Measurements from ENCODE around the gene BAX. TPM values are rescaled to one million over a fixed set of nuclear protein-coding genes. Genes with fewer than 3 reads are reported as not detected.

BAX gene
- polyA plus RNA-seq, 1 of the 3 experiments (the other 2 are of a cell fraction), result 640 TPM

- TF ChIP-seq USF2 (IDR thresholded peaks at IDR 0.05; ENCODE audit: borderline replicate concordance, low read depth, low read length) (no peak), FOXM1 (IDR thresholded peaks at IDR 0.05; ENCODE audit: low read depth) (no peak), RXRA (IDR thresholded peaks at IDR 0.05; ENCODE audit: borderline replicate concordance, low read depth) (no peak)
Observed at GRCh38 chr19:48905664-48906063, 49.0 kb upstream of the BAX start (continued).

GRCh38 chr19:48906324-48906723 lies 48.4 kb upstream of the BAX start:
- peaks cover 13% of the 10 kb centered on the region for H3K79me2 ChIP-seq (ENCODE audit: insufficient read depth)
- no peaks in the 10 kb centered on the region for H3K9me2 ChIP-seq
- no peak overlapping the region for H3K9ac ChIP-seq
- no peak overlapping the region for H3K4me3 ChIP-seq (ENCODE audit: low read depth in 2 of 2, low read length in 1 of 2)
- no peaks in the 10 kb centered on the region for H3K27me3 ChIP-seq (ENCODE audit: insufficient read depth)
- no peaks in the 10 kb centered on the region for H4K20me1 ChIP-seq (ENCODE audit: insufficient read depth)
- H3K4me2 ChIP-seq, result no peak overlapping the region
- H3K4me1 ChIP-seq (ENCODE audit: control insufficient read depth in 1 of 2, insufficient read depth in 2 of 2, low read depth in 1 of 2, low read length in 1 of 2), result peaks cover 0 to 6% of the 10 kb centered on the region in 2 experiments; a peak in 1 of 4 replicates
- H3F3A ChIP-seq (replicated peaks; ENCODE audit: insufficient read depth), result no peaks in the 10 kb centered on the region
- peaks cover 16 to 34% of the 10 kb centered on the region in 2 experiments for H3K36me3 ChIP-seq (replicated peaks in 1 of 2; ENCODE audit: control insufficient read depth in 1 of 2, insufficient read depth in 2 of 2, low read length in 1 of 2)
- CTCF ChIA-PET, result interaction anchor here (1.1 kb wide), 1 partner anchor 64 kb away, joined by 3 read pairs; no protein-coding TSS in a partner anchor
- TF ChIP-seq SMC3 (IDR thresholded peaks at IDR 0.05; ENCODE audit: low read depth, low read length), result no peak
- TF ChIP-seq FOSL2 (IDR thresholded peaks at IDR 0.05; ENCODE audit: borderline replicate concordance, low read depth), result no peak
- TF ChIP-seq IRF3 (IDR thresholded peaks at IDR 0.05; ENCODE audit: low read depth, low read length), result no peak
- TF ChIP-seq, protein P1, sequence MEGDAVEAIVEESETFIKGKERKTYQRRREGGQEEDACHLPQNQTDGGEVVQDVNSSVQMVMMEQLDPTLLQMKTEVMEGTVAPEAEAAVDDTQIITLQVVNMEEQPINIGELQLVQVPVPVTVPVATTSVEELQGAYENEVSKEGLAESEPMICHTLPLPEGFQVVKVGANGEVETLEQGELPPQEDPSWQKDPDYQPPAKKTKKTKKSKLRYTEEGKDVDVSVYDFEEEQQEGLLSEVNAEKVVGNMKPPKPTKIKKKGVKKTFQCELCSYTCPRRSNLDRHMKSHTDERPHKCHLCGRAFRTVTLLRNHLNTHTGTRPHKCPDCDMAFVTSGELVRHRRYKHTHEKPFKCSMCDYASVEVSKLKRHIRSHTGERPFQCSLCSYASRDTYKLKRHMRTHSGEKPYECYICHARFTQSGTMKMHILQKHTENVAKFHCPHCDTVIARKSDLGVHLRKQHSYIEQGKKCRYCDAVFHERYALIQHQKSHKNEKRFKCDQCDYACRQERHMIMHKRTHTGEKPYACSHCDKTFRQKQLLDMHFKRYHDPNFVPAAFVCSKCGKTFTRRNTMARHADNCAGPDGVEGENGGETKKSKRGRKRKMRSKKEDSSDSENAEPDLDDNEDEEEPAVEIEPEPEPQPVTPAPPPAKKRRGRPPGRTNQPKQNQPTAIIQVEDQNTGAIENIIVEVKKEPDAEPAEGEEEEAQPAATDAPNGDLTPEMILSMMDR (IDR thresholded peaks at IDR 0.05), result no peak
- no peak for TF ChIP-seq SIN3A (IDR thresholded peaks at IDR 0.05; ENCODE audit: borderline replicate concordance, low read depth, low read length)
- TF ChIP-seq MXI1 (IDR thresholded peaks at IDR 0.05; ENCODE audit: low read depth, low read length), result no peak
- TF ChIP-seq EZH2phosphoT487 (IDR thresholded peaks at IDR 0.05; ENCODE audit: borderline replicate concordance, low read depth), result no peak
- TF ChIP-seq GABPA (IDR thresholded peaks at IDR 0.05; ENCODE audit: low read depth), result no peak
- no peak for TF ChIP-seq POLR2AphosphoS5 (IDR thresholded peaks at IDR 0.05; ENCODE audit: low read depth, low read length)
- TF ChIP-seq, protein P2, sequence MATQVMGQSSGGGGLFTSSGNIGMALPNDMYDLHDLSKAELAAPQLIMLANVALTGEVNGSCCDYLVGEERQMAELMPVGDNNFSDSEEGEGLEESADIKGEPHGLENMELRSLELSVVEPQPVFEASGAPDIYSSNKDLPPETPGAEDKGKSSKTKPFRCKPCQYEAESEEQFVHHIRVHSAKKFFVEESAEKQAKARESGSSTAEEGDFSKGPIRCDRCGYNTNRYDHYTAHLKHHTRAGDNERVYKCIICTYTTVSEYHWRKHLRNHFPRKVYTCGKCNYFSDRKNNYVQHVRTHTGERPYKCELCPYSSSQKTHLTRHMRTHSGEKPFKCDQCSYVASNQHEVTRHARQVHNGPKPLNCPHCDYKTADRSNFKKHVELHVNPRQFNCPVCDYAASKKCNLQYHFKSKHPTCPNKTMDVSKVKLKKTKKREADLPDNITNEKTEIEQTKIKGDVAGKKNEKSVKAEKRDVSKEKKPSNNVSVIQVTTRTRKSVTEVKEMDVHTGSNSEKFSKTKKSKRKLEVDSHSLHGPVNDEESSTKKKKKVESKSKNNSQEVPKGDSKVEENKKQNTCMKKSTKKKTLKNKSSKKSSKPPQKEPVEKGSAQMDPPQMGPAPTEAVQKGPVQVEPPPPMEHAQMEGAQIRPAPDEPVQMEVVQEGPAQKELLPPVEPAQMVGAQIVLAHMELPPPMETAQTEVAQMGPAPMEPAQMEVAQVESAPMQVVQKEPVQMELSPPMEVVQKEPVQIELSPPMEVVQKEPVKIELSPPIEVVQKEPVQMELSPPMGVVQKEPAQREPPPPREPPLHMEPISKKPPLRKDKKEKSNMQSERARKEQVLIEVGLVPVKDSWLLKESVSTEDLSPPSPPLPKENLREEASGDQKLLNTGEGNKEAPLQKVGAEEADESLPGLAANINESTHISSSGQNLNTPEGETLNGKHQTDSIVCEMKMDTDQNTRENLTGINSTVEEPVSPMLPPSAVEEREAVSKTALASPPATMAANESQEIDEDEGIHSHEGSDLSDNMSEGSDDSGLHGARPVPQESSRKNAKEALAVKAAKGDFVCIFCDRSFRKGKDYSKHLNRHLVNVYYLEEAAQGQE (IDR thresholded peaks at IDR 0.05; ENCODE audit: low read depth, low read length), result no peak
- TF ChIP-seq, protein P3, sequence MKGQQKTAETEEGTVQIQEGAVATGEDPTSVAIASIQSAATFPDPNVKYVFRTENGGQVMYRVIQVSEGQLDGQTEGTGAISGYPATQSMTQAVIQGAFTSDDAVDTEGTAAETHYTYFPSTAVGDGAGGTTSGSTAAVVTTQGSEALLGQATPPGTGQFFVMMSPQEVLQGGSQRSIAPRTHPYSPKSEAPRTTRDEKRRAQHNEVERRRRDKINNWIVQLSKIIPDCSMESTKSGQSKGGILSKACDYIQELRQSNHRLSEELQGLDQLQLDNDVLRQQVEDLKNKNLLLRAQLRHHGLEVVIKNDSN (IDR thresholded peaks at IDR 0.05; ENCODE audit: borderline replicate concordance, low read depth), result no peak
- TF ChIP-seq CHD2 (IDR thresholded peaks at IDR 0.05; ENCODE audit: low read length, partially characterized antibody), result no peak
- TF ChIP-seq JUND (IDR thresholded peaks at IDR 0.05), result no peak
- TF ChIP-seq TCF12 (IDR thresholded peaks at IDR 0.05), result no peak
- TF ChIP-seq FOXJ3 (CRISPR knock-in tag; IDR thresholded peaks at IDR 0.05), result no peak
- no peak for TF ChIP-seq FOXM1 (IDR thresholded peaks at IDR 0.05; ENCODE audit: low read depth)
- TF ChIP-seq PBX3 (IDR thresholded peaks at IDR 0.05), result no peak
- no peak for TF ChIP-seq NFIC (IDR thresholded peaks at IDR 0.05; ENCODE audit: borderline replicate concordance)
- no peaks in the 10 kb centered on the region for H3K9me3 ChIP-seq
- H2AFZ ChIP-seq (ENCODE audit: low read depth), result no peak overlapping the region
- POLR2A ChIA-PET, result interaction anchor here (1.5 kb wide), 1 partner anchor 10 kb away, joined by 3 read pairs; no protein-coding TSS in a partner anchor
- no peak overlapping the region for H3K27ac ChIP-seq (ENCODE audit: low read depth in 2 of 2, low read length in 1 of 2)
- no peak for DNase-seq
- 96% methylated on average over 10 of the region's 10 CpGs for WGBS (ENCODE audit: low lambda C conversion rate)

Data from SK-N-SH (cell line).